K562 (cell line): ENCODE data around the gene YBEY. TPM values are rescaled to one million over a fixed set of nuclear protein-coding genes. Genes with fewer than 3 reads are reported as not detected.
A peak's percentile ranks its signal among the peaks of the same experiment; 100 is the strongest.

Experiments
- CBFB ChIP-seq: sonication (generic); formaldehyde crosslinking; IDR thresholded peaks from 2 replicates; pipeline ENCODE4 v1.4.0; 2020; ENCODE audit warnings: mild to moderate bottlenecking, missing genetic modification reagents
- CGGBP1 ChIP-seq: fragments of 250-450 bp; sonication (Bioruptor Pico); IDR thresholded peaks from 2 replicates; pipeline ENCODE4 v1.9.0; 2021; ENCODE audit warnings: mild to moderate bottlenecking
- GATAD2B ChIP-seq: fragments of 450-650 bp; IDR thresholded peaks from 2 replicates; pipeline ENCODE4 v1.6.1; 2017; ENCODE audit warnings: mild to moderate bottlenecking, borderline replicate concordance
- HOXB6 ChIP-seq: fragments of 250-450 bp; sonication (Bioruptor Pico); IDR thresholded peaks from 2 replicates; pipeline ENCODE4 v1.5.1; 2022; ENCODE audit warnings: mild to moderate bottlenecking, borderline replicate concordance
- SIRT6 ChIP-seq: IDR thresholded peaks from one replicate; pipeline ENCODE4 v1.6.1; 2012; ENCODE audit warnings: low read depth, mild to moderate bottlenecking, control low read depth, inconsistent platforms, low read length, moderate library complexity
- SMARCE1 ChIP-seq: fragments of 450-650 bp; IDR thresholded peaks from 2 replicates; pipeline ENCODE4 v1.7.1; 2016; ENCODE audit warnings: mild to moderate bottlenecking
- ZNF263 ChIP-seq: sonication (generic); formaldehyde crosslinking; IDR thresholded peaks from 2 replicates; pipeline ENCODE4 v1.8.0; 2022; ENCODE audit warnings: mild to moderate bottlenecking, missing genetic modification reagents, borderline replicate concordance
- ZNF274 ChIP-seq: IDR thresholded peaks from 2 replicates; pipeline ENCODE4 v1.6.1; 2011; ENCODE audit warnings: low read depth, mild to moderate bottlenecking, low read length, moderate library complexity, borderline replicate concordance
- ZNF41 ChIP-seq: fragments of 250-450 bp; sonication (Bioruptor Pico); conservative IDR thresholded peaks from 2 replicates; pipeline ENCODE4 v1.4.0; 2020; ENCODE audit warnings: mild to moderate bottlenecking
- ZNF507 ChIP-seq: conservative IDR thresholded peaks from 2 replicates; pipeline ENCODE4 v1.6.1; 2017; ENCODE audit warnings: missing genetic modification characterization, missing compliant biosample characterization
- polyA plus RNA-seq, 8 experiments: library from polyadenylated mRNA; depleted of rRNA in 4 of 8; stranded (reverse) in 5 of 8; unstranded in 3 of 8; fragments of >200 nt; fragmentation: Nextera tagmentation in 2 of 8; fragmentation: Illumina TruSeq in 1 of 8; extraction: Ambion mirVana in 2 of 8; extraction: Trizol in 1 of 8; gene quantifications; 2 replicates each; pipeline versions ENCODE4 v1.2.1 to v1.2.3, GENCODE V29; 2011 to 2014; ENCODE audit warnings: inconsistent platforms in 1 of 8, missing spikeins in 1 of 8
- total RNA-seq, 7 experiments: library from RNA; depleted of rRNA in 6 of 7; stranded (reverse); fragments of >200 nt in 6 of 7; fragmentation: Illumina TruSeq in 2 of 7; extraction: Trizol in 2 of 7; gene quantifications; 2 replicates each; pipeline versions ENCODE4 v1.2.1 to v1.2.3, GENCODE V29; 2011 to 2021; ENCODE audit warnings: low replicate concordance in 1 of 7
- TF ChIP-seq, protein P1 (sequence below): sonication (generic); formaldehyde crosslinking; IDR thresholded peaks from 2 replicates; pipeline ENCODE4 v1.8.0; 2022; ENCODE audit warnings: mild to moderate bottlenecking, missing genetic modification reagents, borderline replicate concordance
- TF ChIP-seq, protein P2 (sequence below): fragments of 200-800 bp; sonication (Bioruptor generic); IDR thresholded peaks from 2 replicates; pipeline ENCODE4 v1.6.1; 2016; ENCODE audit warnings: missing genetic modification characterization, missing compliant biosample characterization
- TF ChIP-seq, protein P3 (sequence below): sonication (generic); formaldehyde crosslinking; IDR thresholded peaks from 2 replicates; pipeline ENCODE4 v1.8.0; 2022; ENCODE audit warnings: mild to moderate bottlenecking, missing genetic modification reagents

YBEY gene
- total and polyA plus RNA-seq, 9 of the 15 experiments (the other 6 are each of a cell fraction or from before 2014, with no cell fraction given): 6.4 to 28.0 (median 12.4) TPM

DNA sequence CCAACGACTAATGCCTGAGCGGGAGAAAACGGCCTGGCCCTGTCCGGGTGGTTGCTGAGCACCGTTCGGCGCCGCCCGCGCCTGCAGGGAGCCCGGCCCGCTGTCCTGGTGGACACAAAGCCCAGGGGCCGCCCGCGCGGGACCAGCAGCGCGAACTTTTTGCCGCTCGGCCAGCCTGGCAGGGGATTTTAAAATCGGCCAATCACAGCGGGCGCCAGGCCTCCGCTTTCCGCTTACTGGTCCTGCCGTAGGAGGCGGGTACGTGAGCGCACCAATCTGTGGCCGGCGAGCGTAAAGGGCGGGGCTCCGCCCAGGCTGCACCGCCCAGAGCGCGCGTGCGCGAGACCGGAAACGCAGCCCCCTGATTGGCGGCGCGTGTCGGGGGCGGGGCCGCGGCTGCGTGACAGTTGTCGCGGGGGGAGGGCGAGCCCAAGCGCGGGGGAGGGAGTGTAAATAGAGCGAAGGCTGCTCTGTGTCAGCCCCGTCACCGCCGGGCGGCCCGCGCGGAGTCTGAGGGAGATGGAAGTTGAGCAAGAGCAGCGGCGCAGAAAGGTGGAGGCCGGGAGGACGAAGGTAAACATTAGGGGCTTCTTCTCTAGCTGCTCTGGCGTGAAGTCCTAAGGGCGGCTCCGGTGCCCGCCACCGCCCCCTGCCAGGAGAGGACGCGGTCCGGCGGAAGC, 37.7 kb downstream of the YBEY start, which contains the start of the genes C21orf58 and PCNT (continued):
- TF ChIP-seq ZNF274 (no peak), ZNF263 (no peak), SMARCE1 (no peak), ZNF41 (CRISPR knock-in tag) (no peak), HOXB6 (CRISPR knock-in tag) (no peak), ZNF507 (tag) (no peak), CGGBP1 (0 out of 2 replicates have a peak, but pooled peaks have one; percentile 69), CBFB (CRISPR knock-in tag) (no peak), GATAD2B (no peak), SIRT6 (no peak)
- TF ChIP-seq, protein P1, sequence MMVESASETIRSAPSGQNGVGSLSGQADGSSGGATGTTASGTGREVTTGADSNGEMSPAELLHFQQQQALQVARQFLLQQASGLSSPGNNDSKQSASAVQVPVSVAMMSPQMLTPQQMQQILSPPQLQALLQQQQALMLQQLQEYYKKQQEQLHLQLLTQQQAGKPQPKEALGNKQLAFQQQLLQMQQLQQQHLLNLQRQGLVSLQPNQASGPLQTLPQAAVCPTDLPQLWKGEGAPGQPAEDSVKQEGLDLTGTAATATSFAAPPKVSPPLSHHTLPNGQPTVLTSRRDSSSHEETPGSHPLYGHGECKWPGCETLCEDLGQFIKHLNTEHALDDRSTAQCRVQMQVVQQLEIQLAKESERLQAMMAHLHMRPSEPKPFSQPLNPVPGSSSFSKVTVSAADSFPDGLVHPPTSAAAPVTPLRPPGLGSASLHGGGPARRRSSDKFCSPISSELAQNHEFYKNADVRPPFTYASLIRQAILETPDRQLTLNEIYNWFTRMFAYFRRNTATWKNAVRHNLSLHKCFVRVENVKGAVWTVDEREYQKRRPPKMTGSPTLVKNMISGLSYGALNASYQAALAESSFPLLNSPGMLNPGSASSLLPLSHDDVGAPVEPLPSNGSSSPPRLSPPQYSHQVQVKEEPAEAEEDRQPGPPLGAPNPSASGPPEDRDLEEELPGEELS: peak; percentile 41; the same call in 1 of the 2 replicates
- TF ChIP-seq, protein P2, sequence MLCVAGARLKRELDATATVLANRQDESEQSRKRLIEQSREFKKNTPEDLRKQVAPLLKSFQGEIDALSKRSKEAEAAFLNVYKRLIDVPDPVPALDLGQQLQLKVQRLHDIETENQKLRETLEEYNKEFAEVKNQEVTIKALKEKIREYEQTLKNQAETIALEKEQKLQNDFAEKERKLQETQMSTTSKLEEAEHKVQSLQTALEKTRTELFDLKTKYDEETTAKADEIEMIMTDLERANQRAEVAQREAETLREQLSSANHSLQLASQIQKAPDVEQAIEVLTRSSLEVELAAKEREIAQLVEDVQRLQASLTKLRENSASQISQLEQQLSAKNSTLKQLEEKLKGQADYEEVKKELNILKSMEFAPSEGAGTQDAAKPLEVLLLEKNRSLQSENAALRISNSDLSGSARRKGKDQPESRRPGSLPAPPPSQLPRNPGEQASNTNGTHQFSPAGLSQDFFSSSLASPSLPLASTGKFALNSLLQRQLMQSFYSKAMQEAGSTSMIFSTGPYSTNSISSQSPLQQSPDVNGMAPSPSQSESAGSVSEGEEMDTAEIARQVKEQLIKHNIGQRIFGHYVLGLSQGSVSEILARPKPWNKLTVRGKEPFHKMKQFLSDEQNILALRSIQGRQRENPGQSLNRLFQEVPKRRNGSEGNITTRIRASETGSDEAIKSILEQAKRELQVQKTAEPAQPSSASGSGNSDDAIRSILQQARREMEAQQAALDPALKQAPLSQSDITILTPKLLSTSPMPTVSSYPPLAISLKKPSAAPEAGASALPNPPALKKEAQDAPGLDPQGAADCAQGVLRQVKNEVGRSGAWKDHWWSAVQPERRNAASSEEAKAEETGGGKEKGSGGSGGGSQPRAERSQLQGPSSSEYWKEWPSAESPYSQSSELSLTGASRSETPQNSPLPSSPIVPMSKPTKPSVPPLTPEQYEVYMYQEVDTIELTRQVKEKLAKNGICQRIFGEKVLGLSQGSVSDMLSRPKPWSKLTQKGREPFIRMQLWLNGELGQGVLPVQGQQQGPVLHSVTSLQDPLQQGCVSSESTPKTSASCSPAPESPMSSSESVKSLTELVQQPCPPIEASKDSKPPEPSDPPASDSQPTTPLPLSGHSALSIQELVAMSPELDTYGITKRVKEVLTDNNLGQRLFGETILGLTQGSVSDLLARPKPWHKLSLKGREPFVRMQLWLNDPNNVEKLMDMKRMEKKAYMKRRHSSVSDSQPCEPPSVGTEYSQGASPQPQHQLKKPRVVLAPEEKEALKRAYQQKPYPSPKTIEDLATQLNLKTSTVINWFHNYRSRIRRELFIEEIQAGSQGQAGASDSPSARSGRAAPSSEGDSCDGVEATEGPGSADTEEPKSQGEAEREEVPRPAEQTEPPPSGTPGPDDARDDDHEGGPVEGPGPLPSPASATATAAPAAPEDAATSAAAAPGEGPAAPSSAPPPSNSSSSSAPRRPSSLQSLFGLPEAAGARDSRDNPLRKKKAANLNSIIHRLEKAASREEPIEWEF (CRISPR knock-in tag): no peak
- TF ChIP-seq, protein P3, sequence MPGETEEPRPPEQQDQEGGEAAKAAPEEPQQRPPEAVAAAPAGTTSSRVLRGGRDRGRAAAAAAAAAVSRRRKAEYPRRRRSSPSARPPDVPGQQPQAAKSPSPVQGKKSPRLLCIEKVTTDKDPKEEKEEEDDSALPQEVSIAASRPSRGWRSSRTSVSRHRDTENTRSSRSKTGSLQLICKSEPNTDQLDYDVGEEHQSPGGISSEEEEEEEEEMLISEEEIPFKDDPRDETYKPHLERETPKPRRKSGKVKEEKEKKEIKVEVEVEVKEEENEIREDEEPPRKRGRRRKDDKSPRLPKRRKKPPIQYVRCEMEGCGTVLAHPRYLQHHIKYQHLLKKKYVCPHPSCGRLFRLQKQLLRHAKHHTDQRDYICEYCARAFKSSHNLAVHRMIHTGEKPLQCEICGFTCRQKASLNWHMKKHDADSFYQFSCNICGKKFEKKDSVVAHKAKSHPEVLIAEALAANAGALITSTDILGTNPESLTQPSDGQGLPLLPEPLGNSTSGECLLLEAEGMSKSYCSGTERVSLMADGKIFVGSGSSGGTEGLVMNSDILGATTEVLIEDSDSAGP (CRISPR knock-in tag): no peak
